Measurements from ENCODE around the gene RNF141. TPM values are rescaled to one million over a fixed set of nuclear protein-coding genes. Genes with fewer than 3 reads are reported as not detected.

Gene RNF141
- polyA plus RNA-seq, 1 of the 3 experiments (the other 2 are of a cell fraction), result 6.9 TPM

DNA sequence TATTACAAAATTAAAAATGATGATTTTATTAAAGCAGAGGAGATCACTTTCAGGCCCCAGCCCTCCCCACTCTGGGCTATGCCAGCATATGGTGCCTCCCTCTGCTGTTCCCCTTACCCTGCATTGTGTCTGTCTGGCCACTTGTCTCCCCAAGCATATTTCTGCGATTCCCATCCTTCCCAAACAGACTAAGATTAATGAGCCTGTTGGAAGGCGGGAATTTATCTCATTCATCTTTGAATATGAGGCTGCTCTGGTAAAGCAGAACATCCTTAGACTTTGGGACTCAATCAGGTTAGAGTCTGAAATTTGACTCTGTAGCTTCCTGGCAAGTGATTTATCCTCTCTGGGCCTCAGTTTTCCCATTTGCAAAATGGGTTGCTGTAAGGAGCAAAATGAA, 60.2 kb downstream of the RNF141 start:
- Histone ChIP-seq H3F3A (replicated peaks; ENCODE audit: insufficient read depth) (no peaks in the 10 kb centered on the region), H3K9ac (no peak overlapping the region), H3K4me1 (ENCODE audit: control insufficient read depth in 1 of 2, insufficient read depth in 2 of 2, low read depth in 1 of 2, low read length in 1 of 2) (peaks cover 0 to 13% of the 10 kb centered on the region in 2 experiments; a peak in 1 of 4 replicates), H3K79me2 (ENCODE audit: insufficient read depth) (no peaks in the 10 kb centered on the region), H3K4me2 (no peak overlapping the region), H3K9me2 (no peaks in the 10 kb centered on the region), H3K4me3 (ENCODE audit: low read depth in 2 of 2, low read length in 1 of 2) (no peak overlapping the region), H3K27ac (ENCODE audit: low read depth in 2 of 2, low read length in 1 of 2) (no peak overlapping the region; a peak in 1 of 4 replicates), H4K20me1 (ENCODE audit: insufficient read depth) (no peaks in the 10 kb centered on the region), H3K36me3 (replicated peaks in 1 of 2; ENCODE audit: control insufficient read depth in 1 of 2, insufficient read depth in 2 of 2, low read length in 1 of 2) (no peaks in the 10 kb centered on the region), H3K27me3 (ENCODE audit: insufficient read depth) (no peaks in the 10 kb centered on the region), H3K9me3 (no peaks in the 10 kb centered on the region), H2AFZ (ENCODE audit: low read depth) (no peak overlapping the region)
- TF ChIP-seq GATA2 (CRISPR knock-in tag; IDR thresholded peaks at IDR 0.05) (peak; percentile 54), POLR2AphosphoS5 (IDR thresholded peaks at IDR 0.05; ENCODE audit: low read depth, low read length) (no peak), FOSL2 (IDR thresholded peaks at IDR 0.05; ENCODE audit: borderline replicate concordance, low read depth) (no peak), YY1 (IDR thresholded peaks at IDR 0.05; ENCODE audit: low read depth) (no peak), CHD2 (IDR thresholded peaks at IDR 0.05; ENCODE audit: low read length, partially characterized antibody) (no peak), RCOR1 (IDR thresholded peaks at IDR 0.05; ENCODE audit: low read length) (0 out of 2 replicates have a peak, but pooled peaks have one; percentile 10), RAD21 (IDR thresholded peaks at IDR 0.05; ENCODE audit: low read length) (peak; percentile 17; the same call in 1 of the 2 replicates), JUND (IDR thresholded peaks at IDR 0.05) (no peak), RXRA (IDR thresholded peaks at IDR 0.05; ENCODE audit: borderline replicate concordance, low read depth) (no peak), MAX (IDR thresholded peaks at IDR 0.05; ENCODE audit: low read depth) (no peak), SMC3 (IDR thresholded peaks at IDR 0.05; ENCODE audit: low read depth, low read length) (no peak), SIN3A (IDR thresholded peaks at IDR 0.05; ENCODE audit: borderline replicate concordance, low read depth, low read length) (no peak), USF2 (IDR thresholded peaks at IDR 0.05; ENCODE audit: borderline replicate concordance, low read depth, low read length) (no peak), EP300 (IDR thresholded peaks at IDR 0.05; ENCODE audit: borderline replicate concordance in 1 of 2, low read depth in 1 of 2, low read length in 1 of 2) (peak in 1 of 2 experiments; percentile 21; a peak in 1 of 4 replicates)
- TF ChIP-seq, protein P1, sequence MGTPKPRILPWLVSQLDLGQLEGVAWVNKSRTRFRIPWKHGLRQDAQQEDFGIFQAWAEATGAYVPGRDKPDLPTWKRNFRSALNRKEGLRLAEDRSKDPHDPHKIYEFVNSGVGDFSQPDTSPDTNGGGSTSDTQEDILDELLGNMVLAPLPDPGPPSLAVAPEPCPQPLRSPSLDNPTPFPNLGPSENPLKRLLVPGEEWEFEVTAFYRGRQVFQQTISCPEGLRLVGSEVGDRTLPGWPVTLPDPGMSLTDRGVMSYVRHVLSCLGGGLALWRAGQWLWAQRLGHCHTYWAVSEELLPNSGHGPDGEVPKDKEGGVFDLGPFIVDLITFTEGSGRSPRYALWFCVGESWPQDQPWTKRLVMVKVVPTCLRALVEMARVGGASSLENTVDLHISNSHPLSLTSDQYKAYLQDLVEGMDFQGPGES (IDR thresholded peaks at IDR 0.05; ENCODE audit: low read depth, low read length), result no peak
- ChIA-PET POLR2A (no interaction called here), CTCF (interaction anchor here (0.7 to 1.4 kb wide), 2 partner anchors 9 to 11 kb away, joined by 3 read pairs; no protein-coding TSS in a partner anchor)
- WGBS (ENCODE audit: low lambda C conversion rate), result 60% methylated on average over 2 of the region's 2 CpGs
- DNase-seq, result peak; percentile 51

GRCh38 chr11:10480026-10480425, 61.0 kb downstream of the RNF141 start:
- Histone ChIP-seq H4K20me1 (ENCODE audit: insufficient read depth) (no peaks in the 10 kb centered on the region), H3K79me2 (ENCODE audit: insufficient read depth) (no peaks in the 10 kb centered on the region), H3K9me3 (no peaks in the 10 kb centered on the region), H3K9ac (no peak overlapping the region), H3K36me3 (replicated peaks in 1 of 2; ENCODE audit: control insufficient read depth in 1 of 2, insufficient read depth in 2 of 2, low read length in 1 of 2) (no peaks in the 10 kb centered on the region), H3K9me2 (no peaks in the 10 kb centered on the region), H3K4me3 (ENCODE audit: low read depth in 2 of 2, low read length in 1 of 2) (no peak overlapping the region), H3K27me3 (ENCODE audit: insufficient read depth) (no peaks in the 10 kb centered on the region), H3K27ac (ENCODE audit: low read depth in 2 of 2, low read length in 1 of 2) (no peak overlapping the region), H2AFZ (ENCODE audit: low read depth) (no peak overlapping the region), H3K4me2 (no peak overlapping the region), H3F3A (replicated peaks; ENCODE audit: insufficient read depth) (no peaks in the 10 kb centered on the region), H3K4me1 (ENCODE audit: control insufficient read depth in 1 of 2, insufficient read depth in 2 of 2, low read depth in 1 of 2, low read length in 1 of 2) (peaks cover 0 to 13% of the 10 kb centered on the region in 2 experiments; a peak in 1 of 4 replicates)
- CTCF ChIA-PET, result interaction anchor here (0.7 to 1.4 kb wide), 3 partner anchors 10 to 61 kb away, joined by 3 read pairs; partner anchors contain the start of gene RNF141
- POLR2A ChIA-PET, result no interaction called here
- no peak for DNase-seq
- 96% methylated on average over 6 of the region's 6 CpGs for WGBS (ENCODE audit: low lambda C conversion rate)
- no peak for TF ChIP-seq TCF12 (IDR thresholded peaks at IDR 0.05)
- TF ChIP-seq ZBTB33 (IDR thresholded peaks at IDR 0.05; ENCODE audit: borderline replicate concordance, low read depth), result no peak
- TF ChIP-seq, protein P1 (IDR thresholded peaks at IDR 0.05; ENCODE audit: low read depth, low read length), result no peak
- no peak for TF ChIP-seq POLR2AphosphoS5 (IDR thresholded peaks at IDR 0.05; ENCODE audit: low read depth, low read length)
- TF ChIP-seq GATA2 (CRISPR knock-in tag; IDR thresholded peaks at IDR 0.05), result no peak
- no peak for TF ChIP-seq RFX5 (IDR thresholded peaks at IDR 0.05; ENCODE audit: low read length)
- TF ChIP-seq USF2 (IDR thresholded peaks at IDR 0.05; ENCODE audit: borderline replicate concordance, low read depth, low read length), result no peak
- no peak for TF ChIP-seq RXRA (IDR thresholded peaks at IDR 0.05; ENCODE audit: borderline replicate concordance, low read depth)
- TF ChIP-seq SMC3 (IDR thresholded peaks at IDR 0.05; ENCODE audit: low read depth, low read length), result no peak
- no peak for TF ChIP-seq FOXJ3 (CRISPR knock-in tag; IDR thresholded peaks at IDR 0.05)
- no peak for TF ChIP-seq MEF2A (IDR thresholded peaks at IDR 0.05; ENCODE audit: borderline replicate concordance, low read depth)
- no peak for TF ChIP-seq MXI1 (IDR thresholded peaks at IDR 0.05; ENCODE audit: low read depth, low read length)

Data from SK-N-SH (cell line).